Gastroesophageal sphincter (tissue), 4 donors: ENCODE measurements around the gene SHANK3. TPM values are rescaled to one million over a fixed set of nuclear protein-coding genes. Genes with fewer than 3 reads are reported as not detected.
A peak's percentile ranks its signal among the peaks of the same experiment; 100 is the strongest.

Source experiments
- ATAC-seq: fragments of 150-250 bp; one replicate; pipeline ENCODE4 v1.9.1; 2016; ENCODE audit warnings: mild to moderate bottlenecking, moderate library complexity
- H3K27ac ChIP-seq, 4 donors: fragments of 200-600 bp; sonication (generic) in 3 of 4; 1 replicate in 3 of 4; 2 replicates in 1 of 4; pipeline ENCODE4 v1.5.1; 2016 to 2019
- H3K27me3 ChIP-seq: fragments of 200-600 bp; sonication (generic); one replicate; pipeline ENCODE4 v1.5.1; 2019
- H3K36me3 ChIP-seq, 2 donors: fragments of 200-600 bp; sonication (generic); one replicate each; pipeline ENCODE4 v1.5.1; 2019; ENCODE audit warnings: control low read depth in 1 of 2
- H3K4me1 ChIP-seq, 3 donors: fragments of 200-600 bp; sonication (generic); 1 replicate in 2 of 3; 2 replicates in 1 of 3; pipeline ENCODE4 v1.5.1; 2016 to 2019; ENCODE audit warnings: control low read depth in 2 of 3
- H3K4me3 ChIP-seq, 2 donors: fragments of 200-600 bp; sonication (generic); one replicate each; pipeline ENCODE4 v1.5.1; 2019; ENCODE audit warnings: mild to moderate bottlenecking in 1 of 2, moderate library complexity in 1 of 2
- H3K9me3 ChIP-seq, 3 donors: fragments of 200-600 bp; sonication (generic); one replicate each; pipeline ENCODE4 v1.5.1; 2017 to 2019; ENCODE audit warnings: control low read depth in 2 of 3
- EP300 ChIP-seq: sonication (generic); formaldehyde crosslinking; IDR thresholded peaks from one replicate; pipeline ENCODE4 v1.6.1; 2017; ENCODE audit warnings: antibody characterized with exemption, mild to moderate bottlenecking
- POLR2A ChIP-seq, 2 donors: fragments of 450-650 bp; IDR thresholded peaks; one replicate each; pipeline ENCODE4 v1.6.1; 2017; ENCODE audit warnings: antibody characterized with exemption in 2 of 2, mild to moderate bottlenecking in 2 of 2, moderate library complexity in 1 of 2
- POLR2AphosphoS5 ChIP-seq: sonication (generic); formaldehyde crosslinking; IDR thresholded peaks from one replicate; pipeline ENCODE4 v1.6.1; 2017; ENCODE audit warnings: antibody characterized with exemption
- WGBS, 2 donors: methylation state at CpG; one replicate each; pipeline ENCODE4 v1.1.5; 2018; ENCODE audit warnings: low coverage in 1 of 2; 5-methylcytosine and 5-hydroxymethylcytosine counted together
- total RNA-seq, 4 donors: library from RNA; depleted of rRNA; stranded (reverse); fragments of >200 nt; gene quantifications; one replicate each; pipeline ENCODE4 v1.1.0, GENCODE V29; 2016
- TF ChIP-seq, protein P1 (sequence below), 4 experiments: fragments of 200-600 bp in 2 of 4; fragments of 450-650 bp in 2 of 4; sonication (generic) in 1 of 4; IDR thresholded peaks; one replicate each; pipeline ENCODE4 v1.5.1; 2017 to 2019; ENCODE audit warnings: antibody characterized with exemption in 4 of 4, mild to moderate bottlenecking in 2 of 4, moderate library complexity in 2 of 4

The SHANK3 gene
- 10 to 100 TPM in 2 of 4 donors, 1 to 10 TPM in 2; 5.9 to 20.5 (median 13.0) TPM for total RNA-seq

DNA sequence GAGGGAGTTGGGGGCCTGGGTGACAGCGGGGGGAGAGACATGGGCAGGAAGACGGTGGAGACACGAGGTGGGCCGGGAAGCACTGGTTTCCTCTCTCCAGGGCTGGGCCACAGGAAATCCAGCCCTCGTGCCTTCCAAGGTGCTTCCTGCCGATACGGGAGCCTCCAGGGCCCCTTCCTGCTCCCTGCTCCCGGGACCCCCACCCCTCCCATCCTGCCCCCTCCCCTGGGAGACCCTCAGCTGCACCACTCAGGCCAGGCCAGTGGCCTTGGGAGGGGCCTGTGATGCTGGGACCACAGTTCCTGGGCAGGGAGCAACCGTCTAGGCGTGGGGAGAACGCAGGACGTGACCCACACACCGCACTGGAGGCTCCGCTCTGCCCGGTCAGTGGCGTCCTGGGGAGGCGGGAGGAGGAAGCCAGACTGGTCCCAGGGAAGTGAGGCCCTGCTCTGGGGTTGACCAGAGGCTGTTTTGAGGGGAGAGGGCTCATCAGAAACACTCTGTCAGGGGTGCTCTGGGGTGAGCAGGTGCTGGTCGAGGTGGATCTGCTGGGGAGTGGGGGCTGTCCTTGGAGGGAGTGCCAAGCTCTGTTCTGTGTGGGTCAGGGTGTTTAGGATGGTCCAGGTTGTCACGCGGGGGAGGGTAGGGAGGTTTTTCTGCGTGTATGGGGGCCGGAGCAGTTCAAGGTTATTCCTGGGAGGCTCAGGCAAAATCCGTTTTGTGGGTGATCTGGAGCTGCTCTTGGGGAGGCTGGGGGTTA is at the start of gene SHANK3:
Gene SHANK3 (plus strand): TSS at position 353 of the 760 bp plus-strand sequence.
- TF ChIP-seq POLR2A (IDR thresholded peaks at IDR 0.05), result peak; percentile 46 to 53
- TF ChIP-seq, protein P1, sequence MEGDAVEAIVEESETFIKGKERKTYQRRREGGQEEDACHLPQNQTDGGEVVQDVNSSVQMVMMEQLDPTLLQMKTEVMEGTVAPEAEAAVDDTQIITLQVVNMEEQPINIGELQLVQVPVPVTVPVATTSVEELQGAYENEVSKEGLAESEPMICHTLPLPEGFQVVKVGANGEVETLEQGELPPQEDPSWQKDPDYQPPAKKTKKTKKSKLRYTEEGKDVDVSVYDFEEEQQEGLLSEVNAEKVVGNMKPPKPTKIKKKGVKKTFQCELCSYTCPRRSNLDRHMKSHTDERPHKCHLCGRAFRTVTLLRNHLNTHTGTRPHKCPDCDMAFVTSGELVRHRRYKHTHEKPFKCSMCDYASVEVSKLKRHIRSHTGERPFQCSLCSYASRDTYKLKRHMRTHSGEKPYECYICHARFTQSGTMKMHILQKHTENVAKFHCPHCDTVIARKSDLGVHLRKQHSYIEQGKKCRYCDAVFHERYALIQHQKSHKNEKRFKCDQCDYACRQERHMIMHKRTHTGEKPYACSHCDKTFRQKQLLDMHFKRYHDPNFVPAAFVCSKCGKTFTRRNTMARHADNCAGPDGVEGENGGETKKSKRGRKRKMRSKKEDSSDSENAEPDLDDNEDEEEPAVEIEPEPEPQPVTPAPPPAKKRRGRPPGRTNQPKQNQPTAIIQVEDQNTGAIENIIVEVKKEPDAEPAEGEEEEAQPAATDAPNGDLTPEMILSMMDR (IDR thresholded peaks at IDR 0.05), result no peak
- no peak for TF ChIP-seq EP300
- peak; percentile 62 for TF ChIP-seq POLR2AphosphoS5
- Histone ChIP-seq H3K36me3 (no peaks in the 10 kb centered on the region), H3K4me1 (peaks cover 0 to 20% (median 8%) of the 10 kb centered on the region in 3 donors), H3K9me3 (no peaks in the 10 kb centered on the region), H3K27ac (peak within 1 kb of the TSS in 3 of 4 donors; percentile 67 to 73 (median 69)), H3K27me3 (peaks cover 79% of the 10 kb centered on the region), H3K4me3 (peak within 1 kb of the TSS; percentile 5 to 48)
- 71 to 100% methylated on average over 1 to 4 of the region's 23 CpGs for WGBS, 2 donors
- ATAC-seq, result peak; percentile 81

DNA sequence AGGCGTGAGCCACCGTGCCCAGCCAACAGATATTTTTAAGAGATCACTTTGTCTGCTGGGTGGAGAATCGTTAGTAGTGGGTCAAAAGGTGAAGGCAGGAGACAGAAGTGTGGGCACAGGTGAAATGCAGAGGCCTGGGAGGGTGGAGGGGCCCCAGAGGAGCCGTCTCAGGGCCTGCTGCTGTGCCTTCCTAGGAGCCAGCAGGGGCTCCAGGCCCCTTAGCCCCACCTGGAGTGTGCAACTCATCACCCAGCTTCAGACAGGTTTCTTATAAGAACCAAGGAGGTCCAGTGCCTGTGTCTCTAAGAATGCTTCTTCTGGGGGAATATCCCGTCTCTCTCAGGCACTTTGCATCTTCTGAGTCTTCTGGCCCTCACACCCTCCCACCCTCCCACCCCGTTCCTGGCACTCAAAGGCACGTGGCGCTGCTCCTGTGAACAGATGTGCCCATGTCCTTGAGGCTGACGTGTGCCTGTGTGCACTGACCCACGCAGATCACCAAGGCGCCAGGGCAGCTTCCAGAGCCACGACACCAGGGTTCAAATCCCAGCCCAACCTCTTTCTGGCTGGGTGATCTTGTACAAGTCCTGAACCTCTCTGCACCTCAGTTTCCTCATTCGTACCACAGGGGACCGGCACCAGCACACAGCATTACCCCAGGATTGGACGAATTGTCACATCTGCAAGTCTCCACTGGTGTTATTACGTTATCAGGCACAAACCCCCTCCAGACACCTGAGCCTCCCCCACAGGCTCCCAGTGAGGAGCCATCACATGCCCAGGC is 48.1 kb upstream of the SHANK3 start:
- TF ChIP-seq, protein P1 (IDR thresholded peaks at IDR 0.05), result no peak
- TF ChIP-seq POLR2AphosphoS5 (no peak), EP300 (no peak), POLR2A (IDR thresholded peaks at IDR 0.05) (no peak)
- Histone ChIP-seq H3K27ac (no peak overlapping the region), H3K36me3 (peaks cover 0 to 25% of the 10 kb centered on the region in 2 donors), H3K9me3 (no peaks in the 10 kb centered on the region), H3K4me1 (peaks cover 0 to 53% (median 18%) of the 10 kb centered on the region in 3 donors), H3K27me3 (peaks cover 27% of the 10 kb centered on the region), H3K4me3 (no peak overlapping the region)
- ATAC-seq, result no peak
- 38% methylated on average over 3 of the region's 16 CpGs; no CpG with 5 or more reads in 1 of the 2 donors for WGBS, 2 donors

DNA sequence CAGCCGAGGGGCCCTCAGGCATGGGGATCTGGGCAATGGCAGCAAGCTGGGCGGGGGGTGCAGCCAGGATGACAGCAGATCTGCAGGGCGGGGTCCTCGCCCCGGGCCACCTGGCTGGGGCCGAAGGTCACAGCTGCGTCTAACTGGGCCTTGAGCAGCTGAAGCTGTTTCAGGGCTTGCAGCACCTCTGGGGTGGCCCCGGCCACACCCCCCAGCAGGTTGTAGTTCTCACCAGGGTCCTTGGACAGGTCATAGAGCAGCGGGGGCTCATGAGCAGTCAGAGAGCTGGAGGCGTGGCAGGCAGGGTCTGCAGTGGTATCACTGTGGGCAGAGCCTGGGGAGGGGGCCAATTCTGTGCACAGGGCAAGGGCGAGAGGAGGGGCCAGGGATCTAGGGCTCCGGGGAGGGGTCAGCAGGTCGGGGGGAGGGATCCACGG is 47.5 kb upstream of the SHANK3 start:
- no peak for ATAC-seq
- Histone ChIP-seq H3K4me3 (no peak overlapping the region), H3K9me3 (no peaks in the 10 kb centered on the region), H3K4me1 (peaks cover 0 to 48% (median 16%) of the 10 kb centered on the region in 3 donors), H3K36me3 (peaks cover 0 to 25% of the 10 kb centered on the region in 2 donors), H3K27me3 (peaks cover 21% of the 10 kb centered on the region), H3K27ac (no peak overlapping the region)
- 71 to 80% methylated on average over 2 to 3 of the region's 14 CpGs for WGBS, 2 donors
- no peak for TF ChIP-seq EP300
- no peak for TF ChIP-seq POLR2A (IDR thresholded peaks at IDR 0.05)
- no peak for TF ChIP-seq POLR2AphosphoS5
- TF ChIP-seq, protein P1 (IDR thresholded peaks at IDR 0.05), result no peak

DNA sequence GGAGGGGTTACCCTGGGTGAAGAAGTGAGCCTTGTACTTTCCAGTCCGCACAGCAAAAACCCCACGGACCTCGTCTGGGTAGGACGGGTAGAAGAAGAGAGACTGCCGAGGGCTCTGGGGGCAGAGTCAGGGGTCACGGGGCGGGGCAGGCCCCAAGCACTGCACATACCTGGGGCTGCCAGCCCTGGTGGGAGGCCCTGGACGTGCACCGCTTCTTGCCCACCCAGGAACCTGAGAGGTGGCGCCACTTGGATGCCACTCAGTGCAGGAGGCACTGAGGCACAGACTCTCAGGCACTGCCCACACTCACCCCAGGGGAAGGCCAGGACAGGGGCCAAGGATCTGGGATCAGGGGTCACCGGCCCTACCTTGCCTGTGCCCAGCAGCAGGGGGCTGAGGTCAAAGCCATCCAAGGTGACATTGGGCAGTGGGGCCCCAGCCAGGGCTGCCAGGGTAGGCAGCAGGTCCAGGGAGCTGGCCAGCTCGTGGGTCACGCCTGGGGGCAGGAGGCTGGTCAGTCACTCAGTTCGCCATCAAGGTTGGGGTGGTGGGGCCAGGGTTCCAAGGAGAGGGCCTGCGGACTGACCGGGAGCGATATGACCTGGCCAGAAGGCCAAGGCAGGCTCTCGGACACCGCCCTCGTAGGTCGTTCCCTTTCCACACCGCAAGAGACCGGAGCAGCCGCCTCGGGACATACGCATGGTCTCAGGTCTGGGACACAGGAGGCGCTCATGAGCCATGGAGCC is 46.9 kb upstream of the SHANK3 start:
- Histone ChIP-seq H3K27ac (no peak overlapping the region), H3K36me3 (peaks cover 0 to 25% of the 10 kb centered on the region in 2 donors), H3K4me3 (no peak overlapping the region), H3K9me3 (no peaks in the 10 kb centered on the region), H3K27me3 (peaks cover 17% of the 10 kb centered on the region), H3K4me1 (peaks cover 0 to 42% (median 14%) of the 10 kb centered on the region in 3 donors)
- ATAC-seq, result no peak
- 27 to 85% methylated on average over 3 to 5 of the region's 27 CpGs for WGBS, 2 donors
- no peak for TF ChIP-seq POLR2AphosphoS5
- TF ChIP-seq, protein P1 (IDR thresholded peaks at IDR 0.05), result no peak
- TF ChIP-seq POLR2A (IDR thresholded peaks at IDR 0.05), result no peak
- TF ChIP-seq EP300, result no peak
